PFSK-1 (cell line): ENCODE measurements around the gene LGALS1.

Experiments used
- REST ChIP-seq, 2 experiments: IDR thresholded peaks; 2 replicates each; pipeline versions ENCODE4 v1.6.1 to v1.8.0; 2011 to 2012; ENCODE audit warnings: low read depth in 2 of 2, low read length in 2 of 2, control low read depth in 1 of 2, inconsistent platforms in 1 of 2, mild to moderate bottlenecking in 1 of 2, moderate library complexity in 1 of 2; ENCODE audit not compliant: insufficient read depth in 1 of 2
- SIN3A ChIP-seq: IDR thresholded peaks from 2 replicates; pipeline ENCODE4 v1.6.1; 2012; ENCODE audit warnings: mild to moderate bottlenecking, low read length, moderate library complexity, borderline replicate concordance; ENCODE audit not compliant: insufficient read depth
- TAF1 ChIP-seq: IDR thresholded peaks from 2 replicates; pipeline ENCODE4 v1.6.1; 2012; ENCODE audit warnings: low read length, control low read depth, borderline replicate concordance; ENCODE audit not compliant: insufficient read depth

GRCh38 chr22:37627121-37627520 is 48.3 kb upstream of the LGALS1 start:
- TF ChIP-seq SIN3A (no peak), REST (IDR thresholded peaks at IDR 0.05; ENCODE audit: insufficient read depth in 1 of 2, low read depth in 2 of 2, low read length in 2 of 2) (no peak), TAF1 (no peak)
